ENCODE results near the gene RNF32.
"Not testable (repeated sequence)": the region's sequence is repeated elsewhere in the genome, so short reads cannot be mapped to it uniquely, and the experiment has no call there.

Gene RNF32

DNA sequence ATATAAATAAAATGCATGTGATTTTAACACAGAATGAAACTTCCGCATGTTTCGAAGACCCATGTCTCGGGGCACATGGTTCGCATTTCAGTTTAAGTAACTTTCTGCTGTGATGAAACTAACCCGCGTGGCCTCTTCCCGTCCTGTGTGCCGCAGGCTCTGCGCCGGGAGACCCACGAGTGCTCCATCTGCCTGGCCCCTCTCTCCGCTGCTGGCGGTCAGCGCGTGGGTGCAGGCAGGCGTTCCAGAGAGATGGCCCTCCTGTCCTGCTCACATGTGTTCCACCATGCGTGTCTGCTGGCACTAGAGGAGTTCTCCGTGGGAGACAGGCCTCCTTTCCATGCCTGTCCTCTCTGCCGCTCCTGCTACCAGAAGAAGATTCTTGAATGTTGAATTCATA is 35.7 kb downstream of the RNF32 start:
- DNase-seq = no peak

DNA sequence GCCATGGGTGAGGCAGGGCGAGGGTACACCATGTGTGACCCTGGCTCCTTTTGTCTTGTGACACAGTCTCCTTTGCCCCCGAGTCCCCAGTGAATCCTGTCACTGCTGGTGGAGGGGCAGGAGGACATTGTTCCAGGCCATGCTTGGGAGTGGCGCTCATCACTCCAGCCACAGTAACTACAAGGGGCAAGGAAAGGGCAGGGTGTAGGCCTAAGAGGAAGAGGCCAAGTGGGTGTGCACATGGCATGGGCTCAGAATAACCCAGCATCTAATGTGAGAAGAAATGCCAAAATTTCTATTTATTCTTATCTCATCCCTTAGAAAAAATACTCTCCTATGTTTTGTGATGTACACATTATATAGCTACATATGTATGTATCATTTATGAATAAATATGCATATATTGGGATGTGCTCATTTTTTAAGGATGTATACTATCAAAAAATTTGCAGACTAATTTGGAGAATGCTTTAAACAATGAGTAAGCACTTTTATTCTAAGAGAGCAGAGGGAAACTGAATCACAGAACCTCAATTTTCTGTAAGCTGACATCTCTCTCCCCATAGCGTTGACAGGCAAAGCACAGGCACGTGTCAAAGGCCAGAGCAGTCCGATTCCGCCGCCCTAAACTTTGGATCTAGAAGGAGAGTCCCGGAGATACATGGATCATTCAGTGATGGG is 36.9 kb downstream of the RNF32 start:
- no peak for DNase-seq

DNA sequence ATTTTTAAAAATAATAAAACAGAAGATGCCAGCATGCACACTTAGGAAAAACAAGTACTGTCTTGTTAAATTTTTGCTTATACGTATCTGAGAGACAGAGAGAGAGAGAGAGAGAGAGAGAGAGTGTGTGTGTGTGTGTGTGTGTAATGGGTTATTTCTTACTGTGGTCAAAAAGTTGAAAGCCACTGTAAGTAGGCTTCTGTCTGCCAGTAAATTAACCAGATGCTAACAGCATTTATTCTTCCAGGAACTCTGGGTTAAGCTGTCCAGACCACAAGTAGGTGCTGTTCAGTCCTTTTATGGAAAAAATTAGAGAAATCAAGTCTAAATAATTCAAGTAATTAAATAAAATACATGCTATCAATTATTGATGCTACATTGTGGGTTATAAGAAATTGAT is 39.7 kb downstream of the RNF32 start:
- DNase-seq = no peak

GRCh38 chr7:156682928-156683327 is 42.4 kb downstream of the RNF32 start:
- DNase-seq = no peak

DNA sequence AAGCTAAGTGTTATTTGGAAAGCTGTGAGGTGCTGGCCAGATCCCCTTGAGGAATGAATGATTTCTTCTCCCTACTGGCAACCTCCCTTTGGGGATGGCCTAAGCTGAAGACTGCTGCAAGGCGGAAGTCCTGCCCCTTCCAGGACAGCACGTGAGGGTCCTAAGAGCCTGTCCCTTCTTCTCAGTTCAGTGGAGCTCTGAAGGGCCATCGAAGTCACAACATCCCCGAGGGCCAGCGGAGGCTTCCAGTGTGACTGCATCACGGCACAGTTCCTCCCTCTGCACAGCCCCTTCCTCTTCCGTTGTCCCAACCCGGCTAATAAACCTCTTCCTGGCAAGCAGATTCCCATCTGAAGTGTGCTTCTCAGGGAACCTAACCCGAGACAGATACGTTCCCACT is 43.7 kb downstream of the RNF32 start:
- DNase-seq = no peak

DNA sequence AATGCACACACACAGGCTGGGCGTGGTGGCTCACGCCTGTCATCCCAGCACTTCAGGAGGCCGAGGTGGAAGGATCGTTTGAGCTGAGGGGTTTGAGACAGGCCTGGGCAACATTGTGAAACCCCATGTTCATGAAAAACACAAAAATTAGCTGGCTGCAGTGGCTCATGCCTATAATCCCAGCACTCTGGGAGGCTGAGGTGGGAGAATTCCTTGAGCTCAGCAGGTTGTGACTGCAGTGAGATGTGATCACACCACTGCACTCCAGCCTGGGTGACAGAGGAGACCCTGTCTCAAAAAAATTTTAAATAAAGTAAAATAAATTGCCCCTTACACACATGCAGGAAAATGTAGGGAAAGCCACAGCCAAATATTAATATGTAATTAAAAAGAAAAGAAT is 44.1 kb downstream of the RNF32 start:
- no peak for DNase-seq

- no peak for DNase-seq
These were observed 51.2 kb downstream of the RNF32 start for GRCh38 chr7:156691764-156692163.

DNA sequence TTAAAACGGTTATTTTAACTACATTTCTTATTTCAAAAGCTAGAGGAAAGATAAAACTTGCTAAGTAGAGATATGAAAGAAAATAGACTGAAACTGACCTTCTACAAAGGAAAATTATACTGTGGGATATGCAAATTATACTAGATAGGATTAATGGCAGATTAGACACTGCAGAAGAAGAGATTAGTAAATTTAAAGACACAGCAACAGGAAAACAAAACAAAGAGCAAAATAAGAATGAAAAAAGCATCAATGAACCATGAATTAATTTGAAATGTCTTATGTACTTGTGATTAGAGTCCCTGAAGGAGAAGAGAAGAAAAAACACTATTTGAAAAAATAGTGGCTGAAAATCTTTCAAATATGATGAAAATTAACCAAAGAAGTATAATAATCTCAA is 52.3 kb downstream of the RNF32 start:
- no peak for DNase-seq

- no peak for DNase-seq
These were observed 53.1 kb downstream of the RNF32 start for GRCh38 chr7:156693627-156694026.

- DNase-seq = peak; percentile 11
These were observed 56.7 kb downstream of the RNF32 start for GRCh38 chr7:156697283-156697682.

- not testable (repeated sequence) for DNase-seq
These were observed 57.9 kb downstream of the RNF32 start for GRCh38 chr7:156698512-156698911.

DNA sequence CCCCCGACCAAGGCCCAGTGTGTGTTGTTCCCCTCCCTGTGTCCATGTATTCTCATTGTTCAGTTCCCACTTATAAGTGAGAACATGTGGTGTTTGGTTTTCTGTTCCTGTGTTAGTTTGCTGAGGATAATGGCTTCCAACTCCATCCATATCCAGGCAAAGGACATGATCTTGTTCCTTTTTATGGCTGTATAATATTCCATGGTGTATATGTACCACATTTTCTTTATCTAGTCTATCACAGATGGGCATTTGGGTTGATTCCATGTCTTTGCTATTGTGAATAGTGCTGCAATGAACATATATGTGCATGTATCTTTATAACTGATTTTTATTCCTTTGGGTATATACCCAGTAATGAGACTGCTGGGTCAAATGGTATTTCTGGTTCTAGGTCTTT is 61.2 kb downstream of the RNF32 start:
- not testable (repeated sequence) for DNase-seq

DNA sequence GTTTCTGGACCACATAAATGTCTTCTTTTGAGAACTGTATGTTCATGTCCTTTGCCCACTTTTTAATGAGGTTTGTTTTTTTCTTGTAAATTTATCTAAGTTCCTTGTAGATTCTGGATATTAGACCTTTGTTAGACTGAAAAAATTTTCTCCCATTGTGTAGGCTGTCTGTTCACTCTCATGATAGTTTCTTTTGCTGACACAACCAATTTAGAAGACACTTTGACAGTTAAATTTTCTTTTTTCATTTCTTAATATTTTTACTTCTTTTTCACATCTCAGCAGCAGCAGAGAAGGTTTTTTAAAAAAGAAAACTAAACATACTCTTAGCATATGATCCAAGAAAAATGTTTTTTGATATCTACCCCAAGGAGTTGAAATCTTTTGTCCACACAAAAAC is 61.8 kb downstream of the RNF32 start:
- DNase-seq = no peak

DNA sequence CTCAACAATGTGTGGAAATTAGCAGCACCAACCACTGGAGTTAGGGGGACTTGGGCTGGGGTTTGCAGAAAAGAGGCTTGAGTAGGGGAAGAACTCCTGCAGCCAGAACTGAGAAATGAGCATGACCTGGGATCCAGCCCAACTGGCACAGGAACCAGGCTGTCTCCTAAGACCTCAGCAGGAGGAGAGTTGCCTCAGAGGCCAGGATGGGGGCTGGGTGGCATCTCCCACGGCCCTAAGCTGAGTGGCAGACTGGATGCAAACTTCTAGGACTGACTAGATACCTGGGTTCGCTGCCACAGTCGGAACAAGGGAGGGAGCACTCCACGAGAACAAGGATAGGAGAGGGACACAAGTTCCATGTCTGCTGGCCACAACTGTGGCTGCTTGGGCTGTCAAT is 62.6 kb downstream of the RNF32 start:
- no peak for DNase-seq

DNA sequence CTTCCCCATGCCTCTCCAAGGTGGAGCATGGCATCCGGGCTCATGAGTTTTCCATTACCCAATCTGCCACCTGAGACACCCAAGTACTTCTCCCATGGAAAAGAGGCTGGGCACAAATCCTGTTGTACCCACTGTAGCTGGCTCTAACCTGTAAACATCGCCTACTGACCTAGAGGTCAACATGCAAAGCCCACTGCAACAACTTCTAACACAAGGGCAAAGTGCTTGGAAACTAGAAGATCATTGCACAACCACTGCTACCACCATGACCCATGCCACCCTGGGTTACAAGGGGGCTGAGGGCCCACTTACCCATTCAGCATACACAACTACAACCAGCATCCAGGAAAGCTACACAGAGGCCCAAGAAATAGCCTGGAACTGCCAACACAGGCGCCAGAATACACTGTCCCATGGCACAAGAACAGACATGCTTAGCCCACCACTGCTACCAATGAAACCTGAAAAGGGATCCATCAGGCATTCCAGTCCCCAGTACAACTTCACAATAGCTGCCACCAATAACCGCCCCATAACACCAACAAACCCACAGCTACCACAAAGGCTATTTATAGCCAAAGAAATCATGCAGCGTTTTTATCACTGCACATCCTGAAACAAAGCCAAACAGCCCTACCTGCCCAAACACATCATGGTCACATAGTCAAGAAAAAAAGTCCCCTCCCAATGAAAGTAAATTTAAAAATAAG is 63.4 kb downstream of the RNF32 start:
- no peak for DNase-seq

GRCh38 chr7:156722043-156722826 is 81.7 kb downstream of the RNF32 start:
- peak; percentile 70 for DNase-seq

DNA sequence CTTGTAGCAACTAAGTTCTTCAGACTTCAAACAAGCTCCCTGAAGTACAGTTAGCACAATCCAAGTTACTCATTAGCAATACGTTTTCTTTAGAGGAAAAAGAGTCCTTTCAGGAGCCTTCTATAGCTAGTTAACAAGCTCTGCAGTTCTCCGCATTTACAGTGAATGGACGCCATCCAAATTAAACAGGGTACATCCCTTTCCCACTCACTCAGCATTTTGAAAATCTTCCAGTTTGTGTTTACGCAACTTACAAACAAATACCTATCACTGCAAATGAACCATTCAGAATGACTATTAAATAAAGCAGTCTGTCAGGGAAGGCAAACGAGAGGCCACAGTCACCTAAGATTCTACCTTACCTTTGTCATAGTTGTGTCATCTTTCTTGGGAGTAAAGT is 84.5 kb downstream of the RNF32 start:
- DNase-seq = no peak

GRCh38 chr7:156725936-156726335 is 85.4 kb downstream of the RNF32 start:
- no peak for DNase-seq

Data from DMS53 (cell line).